Kidney (tissue), 14 donors: Measurements from ENCODE around the gene P2RX6. TPM values are rescaled to one million over a fixed set of nuclear protein-coding genes. Genes with fewer than 3 reads are reported as not detected.

Experiments used
- DNase-seq, 5 donors: peaks; one replicate each; pipeline ENCODE4 v3.0.0-alpha.2; 2013 to 2020
- FAIRE-seq: peaks from 2 replicates; lab custom pipeline; 2012; peaks lifted over from hg19 to GRCh38; lab: Jason Lieb, UNC
- H3K27ac ChIP-seq, 2 donors: one replicate each; pipeline ENCODE4 v1.7.0; 2013; ENCODE audit warnings: low read depth in 2 of 2, low read length in 2 of 2, inconsistent platforms in 1 of 2
- H3K27me3 ChIP-seq: one replicate; pipeline ENCODE4 v1.7.1; 2013; ENCODE audit warnings: low read length, inconsistent platforms; ENCODE audit not compliant: control insufficient read depth, insufficient read depth
- H3K36me3 ChIP-seq, 3 donors: one replicate each; pipeline versions ENCODE4 v1.7.0 to v1.7.1; 2013; ENCODE audit warnings: low read length in 3 of 3, control low read depth in 1 of 3, inconsistent platforms in 1 of 3; ENCODE audit not compliant: insufficient read depth in 3 of 3, control insufficient read depth in 2 of 3
- H3K4me1 ChIP-seq, 3 donors: one replicate each; pipeline versions ENCODE4 v1.7.0 to v1.7.1; 2013; ENCODE audit warnings: low read length in 3 of 3, inconsistent platforms in 1 of 3, low read depth in 1 of 3; ENCODE audit not compliant: control insufficient read depth in 2 of 3, insufficient read depth in 2 of 3
- H3K4me3 ChIP-seq, 3 donors: one replicate each; pipeline versions ENCODE4 v1.7.0 to v1.8.1; 2013; ENCODE audit warnings: low read length in 3 of 3, control low read depth in 1 of 3, inconsistent platforms in 1 of 3
- H3K9ac ChIP-seq, 3 donors: one replicate each; pipeline versions ENCODE4 v1.7.0 to v1.7.1; 2013; ENCODE audit warnings: low read length in 3 of 3, control low read depth in 1 of 3, inconsistent platforms in 1 of 3
- H3K9me3 ChIP-seq, 3 donors: one replicate each; pipeline versions ENCODE4 v1.7.0 to v1.7.1; 2013; ENCODE audit warnings: low read length in 3 of 3, control low read depth in 1 of 3, inconsistent platforms in 1 of 3; ENCODE audit not compliant: control insufficient read depth in 2 of 3, insufficient read depth in 1 of 3
- intact Hi-C: fragments of 100-400 bp; cut with DNase I; formaldehyde crosslinking; loops from one replicate; pipeline ENCODE4 v1.11.1; 2022
- polyA plus RNA-seq: library from polyadenylated mRNA; stranded (reverse); fragments of 350-450 nt; fragmentation: Illumina TruSeq; extraction: RNeasy Lipid Tissue Mini Kit (QIAGEN cat#74804); gene quantifications from one replicate; pipeline ENCODE4 v1.2.3, GENCODE V29; 2014; ENCODE audit warnings: low read depth, low replicate concordance; ENCODE audit not compliant: insufficient read depth
- total RNA-seq: library from RNA; stranded (reverse); fragmentation: NEBNext Ultra II Directional; extraction: Animal tissue kit (Norgen Biotek cat#: 25700); gene quantifications from one replicate; pipeline ENCODE4 v1.2.1, GENCODE V29; 2021
- TF ChIP-seq, protein P1 (sequence below): IDR thresholded peaks from 3 replicates; pipeline ENCODE4 v1.5.1; 2012; ENCODE audit warnings: mild to moderate bottlenecking, moderate library complexity, borderline replicate concordance; ENCODE audit not compliant: insufficient read depth; ENCODE audit errors: extremely low read depth
- donor health status: control.
- donor health status: control.
- donor health status: control.
- donor health status: control.
- donor health status: control.
- donor health status: DM: yes; HTN: yes; CAD: no.
- donor health status: Normal renal cell carcinoma (clear cell type).

The P2RX6 gene
- total and polyA plus RNA-seq, 2 donors from 2014 or later, result 1.0 to 1.6 TPM

DNA sequence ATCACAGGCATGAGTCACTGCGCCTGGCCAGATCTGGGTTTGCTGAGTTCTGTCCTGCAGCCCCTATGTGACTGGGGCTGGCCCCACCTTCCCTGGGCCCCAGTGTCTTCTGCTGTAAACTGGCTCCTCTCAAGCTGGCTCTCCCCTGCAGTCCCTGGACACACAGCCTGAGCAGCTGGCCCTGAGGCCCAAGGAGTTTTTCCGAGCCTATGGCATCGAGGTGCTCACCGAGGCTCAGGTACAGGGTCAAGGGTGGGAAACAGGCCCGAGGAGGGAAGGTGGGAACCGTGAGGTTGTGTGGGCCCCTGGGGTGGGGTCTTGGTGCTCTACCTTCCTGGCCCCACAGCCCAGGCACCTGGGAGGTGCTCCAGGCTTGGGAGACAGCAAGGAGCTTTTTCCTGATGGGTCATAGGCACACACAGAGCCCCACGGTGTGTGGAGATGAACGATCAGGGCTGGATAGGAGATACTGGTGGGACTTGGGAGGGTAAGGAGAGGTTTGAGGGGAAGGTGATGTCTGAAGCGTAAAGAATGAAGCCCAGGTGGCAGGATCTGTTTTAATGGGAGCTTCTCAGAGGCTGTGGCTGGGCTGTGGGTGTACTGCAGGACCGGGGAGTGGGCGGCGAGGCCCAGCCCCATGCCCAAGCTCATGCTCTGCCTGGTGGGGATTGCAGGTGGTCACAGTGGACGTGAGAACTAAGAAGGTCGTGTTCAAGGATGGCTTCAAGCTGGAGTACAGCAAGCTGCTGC is 39.2 kb upstream of the P2RX6 start:
- no peaks in the 10 kb centered on the region for H3K27me3 ChIP-seq
- H3K27ac ChIP-seq, result no peak overlapping the region
- no peaks in the 10 kb centered on the region for H3K9me3 ChIP-seq
- intact Hi-C loops, result no loop called here
- no peak overlapping the region for H3K4me3 ChIP-seq
- no peak overlapping the region for H3K9ac ChIP-seq
- DNase-seq (no peak), FAIRE-seq (no peak)
- H3K4me1 ChIP-seq, result peaks cover 0 to 13% (median 12%) of the 10 kb centered on the region in 3 donors
- TF ChIP-seq, protein P1, sequence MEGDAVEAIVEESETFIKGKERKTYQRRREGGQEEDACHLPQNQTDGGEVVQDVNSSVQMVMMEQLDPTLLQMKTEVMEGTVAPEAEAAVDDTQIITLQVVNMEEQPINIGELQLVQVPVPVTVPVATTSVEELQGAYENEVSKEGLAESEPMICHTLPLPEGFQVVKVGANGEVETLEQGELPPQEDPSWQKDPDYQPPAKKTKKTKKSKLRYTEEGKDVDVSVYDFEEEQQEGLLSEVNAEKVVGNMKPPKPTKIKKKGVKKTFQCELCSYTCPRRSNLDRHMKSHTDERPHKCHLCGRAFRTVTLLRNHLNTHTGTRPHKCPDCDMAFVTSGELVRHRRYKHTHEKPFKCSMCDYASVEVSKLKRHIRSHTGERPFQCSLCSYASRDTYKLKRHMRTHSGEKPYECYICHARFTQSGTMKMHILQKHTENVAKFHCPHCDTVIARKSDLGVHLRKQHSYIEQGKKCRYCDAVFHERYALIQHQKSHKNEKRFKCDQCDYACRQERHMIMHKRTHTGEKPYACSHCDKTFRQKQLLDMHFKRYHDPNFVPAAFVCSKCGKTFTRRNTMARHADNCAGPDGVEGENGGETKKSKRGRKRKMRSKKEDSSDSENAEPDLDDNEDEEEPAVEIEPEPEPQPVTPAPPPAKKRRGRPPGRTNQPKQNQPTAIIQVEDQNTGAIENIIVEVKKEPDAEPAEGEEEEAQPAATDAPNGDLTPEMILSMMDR, result no peak
- H3K36me3 ChIP-seq, result no peaks in the 10 kb centered on the region

DNA sequence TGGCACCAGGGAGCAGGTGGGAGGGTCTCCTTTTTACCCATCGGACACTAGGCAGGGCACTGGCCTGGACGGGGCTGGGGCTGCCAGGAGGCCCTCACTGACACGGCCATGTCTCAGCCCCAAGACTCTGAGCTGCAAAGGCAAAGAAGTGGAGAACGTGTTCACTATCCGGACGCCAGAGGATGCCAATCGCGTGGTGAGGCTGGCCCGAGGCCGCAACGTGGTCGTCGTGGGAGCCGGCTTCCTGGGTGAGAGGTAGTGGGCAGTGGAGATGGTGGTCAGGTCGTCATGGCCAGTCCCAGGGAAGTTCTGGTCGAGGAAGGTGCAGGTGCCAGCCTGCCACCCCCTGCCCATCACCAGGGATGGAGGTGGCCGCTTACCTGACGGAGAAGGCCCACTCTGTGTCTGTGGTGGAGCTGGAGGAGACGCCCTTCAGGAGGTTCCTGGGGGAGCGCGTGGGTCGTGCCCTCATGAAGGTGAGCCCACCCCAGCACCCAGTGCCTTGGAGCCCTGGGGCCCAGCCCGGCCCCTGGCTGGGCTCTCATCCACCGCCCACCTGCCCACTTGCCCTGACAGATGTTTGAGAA is 38.6 kb upstream of the P2RX6 start:
- Histone ChIP-seq H3K27ac (no peak overlapping the region), H3K4me3 (no peak overlapping the region), H3K4me1 (peaks cover 0 to 20% (median 18%) of the 10 kb centered on the region in 3 donors), H3K9ac (no peak overlapping the region), H3K27me3 (no peaks in the 10 kb centered on the region), H3K36me3 (no peaks in the 10 kb centered on the region), H3K9me3 (no peaks in the 10 kb centered on the region)
- no peak for FAIRE-seq
- DNase-seq, result peak in 1 of 5 donors; percentile 63
- intact Hi-C loops, result no loop called here
- TF ChIP-seq, protein P1, result no peak

DNA sequence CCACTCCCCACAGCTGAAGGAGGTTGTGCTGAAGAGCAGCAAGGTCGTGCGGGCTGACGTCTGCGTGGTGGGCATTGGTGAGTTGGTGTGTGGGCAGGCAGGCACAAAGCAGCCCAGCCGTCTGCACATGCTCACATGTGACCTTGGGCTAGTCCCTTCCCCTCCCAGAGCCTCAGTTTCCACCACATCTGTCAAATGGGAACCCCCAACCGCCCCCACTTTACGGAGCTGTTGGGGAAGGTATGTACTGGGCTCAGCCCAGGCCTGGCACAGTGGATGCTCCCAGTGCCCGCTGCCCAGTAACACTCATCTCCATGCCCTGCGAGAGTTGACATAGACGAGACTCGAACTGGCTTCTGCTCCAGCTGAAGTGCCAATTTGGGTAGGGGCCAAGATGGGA is 37.9 kb upstream of the P2RX6 start:
- intact Hi-C loops, result no loop called here
- peak in 1 of 5 donors; percentile 56 for DNase-seq
- no peak overlapping the region for H3K27ac ChIP-seq
- H3K9me3 ChIP-seq, result no peaks in the 10 kb centered on the region
- no peaks in the 10 kb centered on the region for H3K27me3 ChIP-seq
- no peaks in the 10 kb centered on the region for H3K36me3 ChIP-seq
- no peak overlapping the region for H3K9ac ChIP-seq
- H3K4me3 ChIP-seq, result no peak overlapping the region
- TF ChIP-seq, protein P1, result no peak
- peaks cover 0 to 22% (median 20%) of the 10 kb centered on the region in 3 donors for H3K4me1 ChIP-seq
- no peak for FAIRE-seq
